CD4-positive, alpha-beta T cell treated with Interleukin-6 for 4 hours (primary cell): ENCODE results near the gene CPVL.

Source experiments
- DNase-seq: peaks from one replicate; pipeline ENCODE4 v3.0.0-alpha.2; 2020; ENCODE audit warnings: mixed read lengths

Gene CPVL

GRCh38 chr7:28960071-28960840 is 186.1 kb downstream of the CPVL start:
- DNase-seq: no peak

DNA sequence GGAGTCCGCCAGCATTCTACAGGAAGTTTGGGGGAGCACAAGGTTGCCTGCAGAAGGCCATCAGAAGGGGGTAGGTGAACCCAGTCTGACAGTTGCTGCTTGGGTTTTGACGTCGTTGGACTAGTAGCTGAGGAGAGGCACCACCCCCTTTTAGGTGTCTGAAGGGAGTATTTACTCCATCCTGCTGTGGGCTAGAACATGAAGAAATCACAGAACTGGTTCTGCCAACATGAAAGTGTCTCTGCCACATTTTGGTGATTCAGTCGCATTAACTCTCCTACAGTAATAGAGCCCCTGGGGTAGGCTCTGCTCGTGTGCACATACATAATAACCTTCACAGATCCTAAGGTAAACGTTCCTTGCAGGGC is 187.4 kb downstream of the CPVL start:
- no peak for DNase-seq

DNA sequence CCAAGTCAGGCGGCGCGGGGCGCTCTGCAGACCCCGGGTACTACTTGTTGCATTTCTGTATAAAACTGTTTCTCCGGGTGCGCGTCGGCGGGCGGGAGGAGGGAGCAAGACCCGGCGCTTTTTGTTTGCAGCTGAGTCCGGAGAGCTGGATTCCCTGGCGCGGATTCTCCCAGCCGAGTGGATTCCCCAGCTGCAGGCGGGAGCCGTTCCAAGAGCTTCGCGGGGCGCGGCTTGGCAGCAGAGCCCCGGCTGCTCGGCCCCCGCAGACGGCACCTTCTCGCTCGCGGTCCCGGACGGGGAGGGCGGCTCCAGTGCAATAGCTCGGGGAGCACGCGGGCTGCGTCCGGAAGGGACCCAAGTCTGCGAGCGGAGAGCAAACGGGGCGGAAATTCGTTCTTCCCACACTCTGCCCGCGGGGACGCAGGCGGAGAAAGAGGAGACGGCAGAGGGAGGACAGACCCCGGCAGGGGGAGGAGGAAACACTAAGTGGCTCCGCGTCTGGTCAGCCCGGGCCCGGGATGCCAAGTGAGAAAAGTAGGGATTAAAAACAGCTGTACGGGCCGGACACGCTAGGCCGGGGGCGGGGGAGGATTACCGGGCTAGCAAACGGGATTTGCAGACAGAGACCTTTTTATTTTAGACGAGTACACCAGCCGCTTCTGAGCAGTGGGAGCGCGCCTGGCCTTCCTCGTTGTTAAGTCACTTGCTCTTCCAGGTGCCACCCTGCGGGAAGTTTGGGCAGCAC is 187.9 kb downstream of the CPVL start, which contains the start of gene TRIL:
TSS of gene TRIL (minus strand) at position 96 of the 745 bp plus-strand sequence. CDS start 284 bp downstream, outside the sequence.
- no peak for DNase-seq

GRCh38 chr7:28957751-28958234 is 188.5 kb downstream of the CPVL start:
- no peak for DNase-seq

DNA sequence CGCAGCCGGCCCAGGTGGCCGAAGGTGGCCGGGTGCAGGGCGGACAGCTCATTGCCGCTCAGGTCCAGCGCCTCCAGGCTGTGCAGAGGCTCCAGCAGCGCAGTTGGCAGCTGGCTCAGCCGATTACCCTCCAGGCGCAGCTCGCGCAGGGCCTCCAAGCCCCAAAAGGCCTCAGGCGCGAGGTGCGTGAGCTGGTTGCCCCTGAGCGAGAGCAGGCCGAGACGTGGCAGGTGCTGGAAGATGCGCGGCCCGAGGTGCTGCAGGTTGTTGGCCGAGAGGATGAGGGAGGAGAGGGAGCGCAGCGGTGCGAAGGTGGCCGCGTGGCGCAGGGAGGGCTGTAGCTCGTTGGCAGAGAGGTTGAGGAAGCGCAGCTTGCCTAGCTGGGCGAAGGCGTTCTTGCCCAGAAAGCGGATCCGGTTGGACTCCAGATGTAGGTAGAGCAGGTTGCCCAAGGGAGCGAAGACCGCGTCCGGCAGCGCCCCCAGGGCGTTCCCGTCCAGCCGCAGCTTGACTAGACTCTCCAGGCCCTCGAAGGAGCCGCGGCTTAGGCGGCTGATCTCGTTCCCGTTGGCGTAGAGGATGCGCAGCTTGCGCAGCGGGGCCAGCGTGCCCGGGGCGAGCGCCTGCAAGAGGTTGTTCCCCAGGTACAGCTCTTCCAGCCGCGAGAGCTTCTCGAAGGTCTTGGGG is 189.1 kb downstream of the CPVL start:
- DNase-seq: no peak

DNA sequence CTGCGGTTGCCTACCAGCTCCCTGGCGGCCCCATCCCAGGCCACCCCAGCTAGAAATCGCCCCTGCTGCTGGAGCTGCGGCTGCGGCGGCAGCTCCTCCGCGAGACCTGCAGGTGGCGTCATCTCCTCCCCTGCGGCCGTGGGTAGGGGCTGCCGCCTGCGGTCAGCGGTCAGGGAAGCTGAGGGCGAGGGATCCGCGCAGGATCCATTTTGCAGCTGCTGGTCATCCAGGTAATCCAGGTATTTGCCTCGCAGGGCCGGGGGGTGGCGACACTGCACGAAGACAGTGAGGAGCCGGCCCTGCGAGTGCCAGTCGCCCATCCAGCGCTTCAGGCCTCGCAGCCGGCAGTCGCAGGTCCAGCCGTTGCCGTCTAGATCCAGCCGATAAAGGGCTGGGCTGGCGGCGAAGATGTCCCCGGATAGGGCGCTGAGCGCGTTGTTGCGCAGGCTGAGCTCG is 189.7 kb downstream of the CPVL start:
- no peak for DNase-seq

DNA sequence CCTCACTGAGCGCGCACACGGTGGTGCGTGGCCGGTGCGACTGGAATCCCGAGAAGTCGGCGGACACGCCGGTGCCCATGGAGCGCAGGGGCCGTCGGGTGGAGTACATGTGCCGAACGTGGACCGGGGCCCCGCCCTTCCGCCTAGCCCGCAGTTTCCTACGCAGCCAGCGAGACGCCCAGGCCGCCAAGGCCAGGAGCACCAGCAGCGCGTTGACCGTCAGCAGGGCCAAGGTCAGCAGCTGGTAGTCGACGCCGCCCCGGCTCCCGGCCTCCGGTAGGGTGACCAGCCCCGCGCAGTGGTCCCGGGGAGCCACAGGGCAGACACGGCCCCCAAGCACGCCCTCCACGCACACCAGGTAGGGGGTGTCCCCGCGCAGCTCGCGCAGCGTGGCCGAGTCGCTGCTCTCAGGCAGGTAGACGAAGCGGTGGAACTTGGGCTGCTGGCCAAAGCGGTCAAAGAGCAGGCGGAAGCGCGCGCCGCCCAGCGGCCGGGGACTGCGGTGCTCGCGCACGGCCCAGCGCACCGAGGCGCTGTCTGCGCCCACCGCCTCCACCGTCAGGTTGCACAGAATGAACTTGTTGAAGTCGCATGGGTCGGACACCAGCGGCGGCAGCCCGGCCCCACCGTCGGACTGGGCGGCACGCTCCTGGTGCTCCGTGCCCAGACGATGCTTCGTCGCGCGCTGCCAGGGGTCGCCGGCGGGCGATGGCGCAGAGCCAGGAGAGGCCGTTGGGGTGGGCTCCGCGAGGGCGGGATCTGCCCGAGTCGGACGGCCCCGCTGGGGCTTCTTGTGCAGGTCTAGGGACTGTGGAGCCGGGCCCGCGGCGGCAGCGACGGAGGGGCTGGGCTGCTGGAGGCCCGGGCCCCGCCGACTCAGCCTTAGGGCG is 190.4 kb downstream of the CPVL start:
- DNase-seq: no peak

DNA sequence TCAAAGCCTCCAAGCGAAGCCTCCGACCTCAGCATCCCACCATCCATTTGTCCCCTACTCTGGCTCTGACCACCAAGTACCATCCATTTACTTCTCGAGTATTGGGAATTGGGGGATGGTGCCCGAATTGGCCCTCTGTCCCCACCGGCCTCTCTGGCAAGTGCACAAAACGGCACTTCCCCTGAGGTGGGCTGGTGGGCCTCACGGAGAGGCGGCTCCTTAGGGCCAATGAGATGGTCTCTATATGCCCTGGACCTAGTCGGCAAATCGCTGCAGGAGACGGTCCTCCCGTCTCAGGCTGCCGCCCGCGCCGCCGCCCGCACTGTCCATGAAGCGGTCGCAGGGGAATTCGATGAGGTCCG is 191.0 kb downstream of the CPVL start:
- no peak for DNase-seq

- no peak for DNase-seq
Observed at GRCh38 chr7:28954946-28955345, 191.4 kb downstream of the CPVL start.

GRCh38 chr7:28954471-28954870 is 191.9 kb downstream of the CPVL start:
- DNase-seq: no peak

GRCh38 chr7:28953633-28954032 is 192.7 kb downstream of the CPVL start:
- DNase-seq: no peak
